Renal cortex interstitium (tissue), 11 donors: ENCODE measurements around the gene TMC4. TPM values are rescaled to one million over a fixed set of nuclear protein-coding genes. Genes with fewer than 3 reads are reported as not detected.
A peak's percentile ranks its signal among the peaks of the same experiment; 100 is the strongest.
"Not testable (repeated sequence)": the region's sequence is repeated elsewhere in the genome, so short reads cannot be mapped to it uniquely, and the experiment has no call there.

Source experiments
- DNase-seq, 11 donors: peaks; one replicate each; pipeline ENCODE4 v3.0.0-alpha.2; 2013; ENCODE audit warnings: low read depth in 9 of 11, low spot score in 4 of 11; ENCODE audit errors: extremely low read depth in 1 of 11
- polyA plus RNA-seq, 3 donors: library from polyadenylated mRNA; unstranded; fragments of 120-200 nt; gene quantifications; one replicate each; pipeline ENCODE4 v1.2.1, GENCODE V29; 2013; ENCODE audit not compliant: insufficient read length in 3 of 3

The TMC4 gene
- polyA plus RNA-seq, 3 donors = 20.1 to 50.0 (median 29.2) TPM

DNA sequence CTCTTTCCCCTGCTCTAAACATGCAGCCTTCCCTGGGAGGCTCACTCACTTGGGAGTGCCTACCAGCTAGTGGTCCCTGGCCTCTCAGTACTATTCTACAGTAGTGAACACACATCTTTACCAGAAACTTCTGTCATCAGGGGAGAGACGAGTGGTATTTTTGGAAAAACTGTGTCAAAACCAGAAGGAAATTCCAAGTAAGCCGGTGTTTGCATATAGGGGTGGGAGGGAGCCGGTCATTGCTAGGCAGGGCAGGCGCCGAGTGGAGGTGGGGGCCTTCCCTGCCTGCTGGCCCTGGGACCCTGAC, 34.7 kb upstream of the TMC4 start:
- DNase-seq = no peak

GRCh38 chr19:54207193-54207592, 34.2 kb upstream of the TMC4 start:
- DNase-seq = not testable (repeated sequence)

DNA sequence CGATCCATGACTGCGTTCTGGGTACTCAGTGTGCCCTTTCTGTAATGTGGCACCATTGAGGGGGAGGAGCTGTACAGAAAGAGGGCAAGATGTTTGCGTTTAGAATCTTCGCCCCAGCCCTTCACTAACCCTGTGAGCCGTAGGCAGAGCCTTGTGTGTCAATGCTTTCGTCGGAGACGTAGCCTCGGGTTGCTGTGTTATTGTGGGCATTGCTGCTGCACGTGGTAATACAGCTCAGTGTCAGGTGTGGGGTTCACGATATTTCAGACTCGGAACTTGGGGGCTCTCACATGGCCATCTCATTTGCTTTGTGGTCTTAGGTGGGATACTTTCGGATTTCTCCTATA, 33.8 kb upstream of the TMC4 start:
- no peak for DNase-seq

- DNase-seq = no peak
These were observed 33.3 kb upstream of the TMC4 start for GRCh38 chr19:54206030-54206830.

DNA sequence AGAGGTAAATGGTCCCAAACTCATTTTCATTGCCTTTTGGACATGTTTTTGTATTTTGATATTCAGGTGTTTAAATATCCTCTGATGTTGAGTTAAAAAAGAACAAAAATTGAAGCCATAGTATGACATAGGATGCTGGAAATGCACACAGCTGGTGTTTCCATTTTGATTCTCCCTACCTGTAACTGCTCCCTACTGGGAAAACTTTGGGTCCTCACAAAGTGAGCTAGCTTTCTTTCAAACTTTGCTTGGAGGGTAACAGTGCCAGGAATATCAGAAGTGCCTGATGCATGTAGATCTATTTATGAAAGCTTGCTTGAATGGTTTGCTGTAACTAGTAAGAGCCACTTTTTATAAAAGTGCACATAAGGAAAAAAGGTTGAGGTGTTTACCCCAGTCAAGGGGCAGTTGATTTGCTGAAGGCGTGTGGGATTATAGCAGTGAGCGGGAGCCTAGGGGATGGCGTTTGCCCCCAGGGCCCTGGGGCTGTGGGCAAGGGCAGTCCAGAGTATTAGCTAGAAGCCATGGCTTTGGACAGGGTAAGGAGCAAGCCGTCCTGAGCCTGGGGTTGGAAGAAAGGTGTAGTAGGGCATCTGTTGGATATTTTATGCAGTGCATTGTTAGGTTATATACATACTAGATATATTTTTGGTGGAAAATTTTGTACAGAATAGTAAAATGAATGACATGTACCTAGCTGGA, 32.0 kb upstream of the TMC4 start:
- DNase-seq = no peak

DNA sequence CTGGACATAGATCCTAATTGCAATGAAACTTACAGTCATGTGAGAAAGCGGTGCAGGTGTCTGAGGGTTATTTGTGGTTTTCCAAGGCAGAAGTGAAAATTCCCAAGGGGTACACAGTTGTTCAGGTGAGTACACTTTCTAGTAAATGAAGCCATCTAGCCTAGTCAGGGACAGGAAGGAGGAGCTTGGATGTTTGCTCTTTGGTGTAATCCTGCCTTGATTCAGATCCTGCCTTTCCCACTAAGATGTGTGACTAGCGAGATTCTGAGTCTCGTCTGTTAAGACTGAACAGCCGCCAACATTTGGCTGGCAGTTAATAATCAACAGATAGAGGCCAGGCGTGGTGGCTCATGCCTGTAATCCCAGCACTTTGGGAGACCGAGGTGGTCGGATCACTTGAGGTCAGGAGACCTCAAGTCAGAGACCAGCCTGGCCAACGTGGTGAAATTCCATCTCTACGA, 30.2 kb upstream of the TMC4 start:
- DNase-seq = no peak

DNA sequence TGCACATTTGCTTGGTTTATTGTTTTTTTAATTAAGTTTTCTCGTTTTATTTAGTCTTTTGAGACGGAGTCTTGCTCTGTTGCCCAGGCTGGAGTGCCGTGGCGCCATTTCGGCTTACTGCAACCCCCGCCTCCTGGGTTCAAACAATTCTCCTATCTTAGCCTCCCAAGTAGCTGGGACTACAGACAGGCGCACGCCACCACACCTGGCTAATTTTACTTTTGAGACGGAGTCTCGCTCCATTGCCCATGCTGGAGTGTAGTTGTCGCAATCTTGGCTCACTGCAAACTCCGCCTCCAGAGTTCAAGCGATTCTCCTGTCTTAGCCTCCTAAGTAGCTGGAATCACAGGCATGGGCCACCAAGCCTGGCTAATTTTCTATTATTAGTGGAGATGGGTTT, 29.0 kb upstream of the TMC4 start:
- no peak for DNase-seq

- no peak for DNase-seq
These were observed 28.3 kb upstream of the TMC4 start for GRCh38 chr19:54201172-54201701.

DNA sequence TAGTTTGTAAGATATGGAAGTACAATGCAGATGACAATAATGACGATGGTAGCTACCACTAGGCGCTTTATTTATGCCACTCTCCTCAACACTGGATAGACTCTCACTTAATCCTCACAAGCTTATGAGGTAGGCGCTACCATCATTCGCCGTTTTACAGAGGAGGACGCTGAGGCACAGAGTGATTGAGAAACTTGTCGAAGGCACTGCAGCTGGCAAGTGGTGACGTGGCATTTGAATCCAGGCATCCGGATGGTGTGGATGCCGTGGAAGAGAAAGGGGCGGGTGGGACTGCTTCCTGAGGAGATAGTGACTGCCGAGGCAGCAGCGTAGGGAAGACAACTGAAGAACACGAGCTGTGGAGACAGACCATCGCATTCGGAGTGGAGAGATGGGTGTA, 26.4 kb upstream of the TMC4 start:
- no peak for DNase-seq

- DNase-seq = no peak
These were observed 24.2 kb upstream of the TMC4 start for GRCh38 chr19:54197121-54197520.

DNA sequence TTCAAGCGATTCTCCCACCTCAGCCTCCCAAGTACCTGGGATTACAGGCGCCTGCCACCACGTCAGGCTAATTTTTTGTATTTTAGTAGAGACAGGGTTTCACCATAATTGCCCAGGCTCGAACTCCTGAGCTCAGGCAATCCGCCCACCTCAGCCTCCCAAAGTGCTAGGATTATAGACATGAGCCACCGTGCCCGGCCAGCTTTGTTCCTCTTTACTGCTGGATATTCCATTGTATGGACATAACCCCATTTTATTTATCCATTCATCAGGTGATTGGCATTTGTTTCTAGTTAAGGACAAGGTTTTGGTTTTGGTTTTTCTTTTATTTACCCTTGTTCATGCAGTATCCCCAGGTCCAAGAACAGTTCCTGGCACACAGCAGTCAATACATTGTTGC, 23.6 kb upstream of the TMC4 start:
- no peak for DNase-seq

GRCh38 chr19:54194463-54194862, 21.5 kb upstream of the TMC4 start:
- not testable (repeated sequence) for DNase-seq

DNA sequence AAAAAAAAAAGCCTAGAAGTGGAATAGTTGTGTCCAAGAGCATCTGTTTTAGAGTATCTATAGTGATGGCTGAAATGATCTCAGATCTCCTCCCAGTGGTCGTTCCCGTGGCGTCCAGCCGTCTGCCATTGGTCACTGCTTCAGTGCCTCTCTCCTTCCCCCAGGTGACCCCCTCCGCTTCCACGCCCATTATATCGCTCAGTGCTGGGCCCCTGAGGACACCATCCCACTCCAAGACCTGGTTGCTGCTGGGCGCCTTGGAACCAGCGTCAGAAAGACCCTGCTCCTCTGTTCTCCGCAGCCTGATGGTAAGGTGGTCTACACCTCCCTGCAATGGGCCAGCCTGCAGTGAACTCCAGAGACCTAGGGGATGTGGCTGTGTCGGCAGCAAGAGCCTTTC, 20.1 kb upstream of the TMC4 start:
- DNase-seq = no peak

- no peak for DNase-seq
These were observed 19.0 kb upstream of the TMC4 start for GRCh38 chr19:54191811-54192453.

DNA sequence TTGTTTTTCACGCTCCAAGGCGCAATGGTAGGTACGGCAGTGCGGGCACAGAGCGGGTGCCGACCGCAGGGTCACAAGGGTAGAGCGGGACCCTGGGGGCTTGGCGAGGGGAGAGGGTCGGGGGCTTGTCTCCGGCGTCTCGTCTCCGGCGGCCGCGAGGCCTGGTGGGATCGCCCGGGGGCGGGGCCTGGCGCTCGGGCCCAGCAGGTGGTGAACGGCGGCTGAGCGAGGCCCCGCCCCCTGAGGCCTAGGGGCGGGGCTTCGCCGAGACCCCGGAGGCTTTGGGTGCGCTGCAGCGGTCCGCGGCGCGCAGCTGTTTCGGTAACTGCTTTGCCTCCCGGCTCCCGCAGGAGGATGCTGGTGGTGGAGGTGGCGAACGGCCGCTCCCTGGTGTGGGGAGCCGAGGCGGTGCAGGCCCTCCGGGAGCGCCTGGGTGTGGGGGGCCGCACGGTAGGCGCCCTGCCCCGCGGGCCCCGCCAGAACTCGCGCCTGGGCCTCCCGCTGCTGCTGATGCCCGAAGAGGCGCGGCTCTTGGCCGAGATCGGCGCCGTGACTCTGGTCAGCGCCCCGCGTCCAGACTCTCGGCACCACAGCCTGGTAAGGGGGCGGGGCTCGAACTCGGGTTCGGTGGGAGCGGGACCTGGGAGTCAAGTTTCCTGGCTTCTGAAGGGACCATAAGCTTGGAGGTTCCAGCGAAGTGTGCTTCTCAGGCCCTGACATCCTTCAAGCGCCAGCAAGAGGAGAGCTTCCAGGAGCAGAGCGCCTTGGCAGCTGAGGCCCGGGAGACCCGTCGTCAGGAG, 18.3 kb upstream of the TMC4 start, which contains the start of gene TSEN34:
TSS of gene TSEN34 (plus strand) at position 298 of the 800 bp plus-strand sequence. CDS start at position 355, 57 bp downstream.
- DNase-seq = peak; percentile 72 to 90 (median 86)

GRCh38 chr19:54190503-54191010, 17.6 kb upstream of the TMC4 start:
- peak; percentile 98 to 100 (median 99) for DNase-seq

GRCh38 chr19:54189735-54190502, 17.0 kb upstream of the TMC4 start:
- peak; percentile 100 for DNase-seq

GRCh38 chr19:54189145-54189734, 16.3 kb upstream of the TMC4 start, which contains the start of gene MBOAT7:
Gene MBOAT7 (minus strand): TSS chr19:54189580. CDS start chr19:54188508, 1,072 bp downstream.
- DNase-seq = no peak
